Inflammatory macrophage treated with lipopolysaccharide for 4 hours (primary cell): Measurements from ENCODE around the gene SEPTIN12.
A peak's percentile ranks its signal among the peaks of the same experiment; 100 is the strongest.

Experiments
- DNase-seq: peaks from one replicate; pipeline ENCODE4 v3.0.0-alpha.2; 2020

SEPTIN12 gene, protein sequence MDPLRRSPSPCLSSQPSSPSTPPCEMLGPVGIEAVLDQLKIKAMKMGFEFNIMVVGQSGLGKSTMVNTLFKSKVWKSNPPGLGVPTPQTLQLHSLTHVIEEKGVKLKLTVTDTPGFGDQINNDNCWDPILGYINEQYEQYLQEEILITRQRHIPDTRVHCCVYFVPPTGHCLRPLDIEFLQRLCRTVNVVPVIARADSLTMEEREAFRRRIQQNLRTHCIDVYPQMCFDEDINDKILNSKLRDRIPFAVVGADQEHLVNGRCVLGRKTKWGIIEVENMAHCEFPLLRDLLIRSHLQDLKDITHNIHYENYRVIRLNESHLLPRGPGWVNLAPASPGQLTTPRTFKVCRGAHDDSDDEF

DNA sequence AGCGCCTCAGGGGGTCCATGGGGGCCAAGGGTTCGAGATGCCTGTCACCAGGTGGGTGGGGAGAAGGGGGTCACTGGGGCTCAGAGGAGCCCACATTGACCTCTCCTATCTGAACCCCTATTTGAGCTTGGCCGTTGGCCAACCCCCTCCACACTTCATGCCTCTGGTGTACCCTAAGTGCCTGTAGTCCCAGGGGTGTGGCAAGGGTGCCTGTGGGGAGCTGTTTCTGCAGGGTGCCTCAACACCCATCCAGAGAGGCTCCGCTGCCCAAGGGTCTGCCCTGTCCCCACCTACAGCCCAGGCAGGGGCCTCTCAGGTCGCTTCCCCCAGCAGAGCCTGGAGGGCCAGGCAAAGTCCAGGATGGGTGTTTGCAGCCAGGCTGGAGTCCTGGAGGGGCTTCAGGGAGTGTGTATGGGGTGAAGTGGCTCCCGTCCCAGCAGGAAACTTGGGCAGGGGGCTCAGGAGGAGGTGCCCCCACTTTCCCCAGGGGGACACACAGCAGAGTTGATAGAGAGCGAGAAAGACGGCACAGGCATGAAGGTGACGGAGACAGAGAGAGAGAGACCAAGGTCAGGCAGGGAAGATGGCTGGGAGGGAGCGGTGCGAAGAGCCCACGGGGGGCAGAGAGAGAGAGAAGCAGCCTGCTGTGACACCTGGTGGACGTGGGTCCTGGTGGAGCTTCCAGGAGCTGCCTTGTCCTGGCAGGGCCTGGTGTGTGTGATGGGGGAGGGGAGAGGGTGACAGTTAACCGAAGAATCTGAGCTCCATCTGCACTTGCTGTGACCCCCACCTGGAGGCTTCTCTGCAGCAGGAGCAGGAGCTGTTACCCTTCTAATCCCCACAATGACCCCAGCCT lies at the start of gene SEPTIN12:
TSS of gene SEPTIN12 (minus strand) at position 719 of the 856 bp plus-strand sequence. CDS start at position 19, 700 bp downstream.
- no peak for DNase-seq

DNA sequence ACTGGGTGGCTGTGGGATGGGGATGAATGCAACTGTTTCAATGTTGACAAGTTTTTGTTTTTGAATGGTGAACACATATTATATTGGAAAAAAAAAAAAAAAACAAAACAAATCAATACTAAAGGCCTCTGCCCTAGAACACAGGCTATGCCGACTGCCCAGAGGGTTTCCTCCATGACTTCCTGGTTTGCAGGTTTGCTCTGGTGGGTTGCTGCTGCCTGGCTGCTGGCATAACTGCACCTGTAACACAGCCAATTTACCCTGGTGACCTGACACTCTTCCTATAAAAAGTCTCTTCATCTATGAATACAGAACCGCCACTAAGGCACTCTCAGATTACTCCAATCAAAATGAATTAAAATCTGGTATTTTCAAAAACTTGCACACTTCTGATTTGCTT lies 48.6 kb upstream of the SEPTIN12 start:
- DNase-seq = no peak

DNA sequence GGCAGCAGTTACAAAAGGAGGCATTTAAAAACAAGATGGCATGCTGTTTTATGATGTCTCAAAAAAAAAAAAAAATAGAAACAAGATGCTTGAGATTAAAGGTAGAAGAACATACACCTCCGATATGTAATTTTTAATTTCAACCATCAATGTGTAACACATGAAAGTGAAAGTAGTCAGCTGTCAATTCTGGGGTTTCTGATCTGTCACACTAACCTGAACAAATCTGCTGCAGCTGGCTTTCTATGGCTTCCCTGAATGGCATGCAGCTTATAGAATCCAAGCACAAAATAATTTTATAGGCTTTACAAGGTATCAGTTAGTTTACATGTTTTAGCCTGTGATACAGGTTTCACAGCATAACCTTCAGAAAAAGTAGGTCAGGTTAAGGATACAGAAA lies 45.4 kb upstream of the SEPTIN12 start:
- DNase-seq = no peak

DNA sequence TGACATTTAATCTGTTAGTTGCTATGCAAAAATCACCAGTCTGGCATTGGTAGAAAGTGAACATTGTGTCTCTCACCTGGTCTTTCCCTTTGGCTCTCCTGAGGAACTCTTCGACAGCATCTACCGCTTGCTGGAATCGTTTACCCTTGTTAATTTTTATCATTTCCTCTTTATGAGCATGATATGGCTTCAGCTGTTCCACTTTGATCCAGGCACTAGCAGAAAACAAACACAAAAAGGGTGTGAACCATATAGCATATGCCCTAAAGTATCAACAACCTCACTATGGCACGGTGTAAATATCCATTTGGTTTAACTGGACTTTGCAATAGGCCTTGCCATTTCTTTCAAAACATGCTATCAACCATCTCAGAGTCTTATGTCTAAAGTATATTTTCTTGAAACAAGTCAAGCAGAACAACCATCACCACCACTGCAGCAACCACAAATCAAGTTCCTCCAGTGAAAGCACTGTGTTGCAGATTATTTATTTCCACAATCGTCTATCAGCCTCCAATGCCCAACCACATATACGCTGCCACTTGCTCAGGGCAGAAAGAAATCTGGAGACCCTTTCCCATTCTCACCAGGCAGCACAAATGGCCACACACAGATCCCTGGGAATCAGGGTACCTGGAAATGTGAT lies 44.7 kb upstream of the SEPTIN12 start:
- no peak for DNase-seq

DNA sequence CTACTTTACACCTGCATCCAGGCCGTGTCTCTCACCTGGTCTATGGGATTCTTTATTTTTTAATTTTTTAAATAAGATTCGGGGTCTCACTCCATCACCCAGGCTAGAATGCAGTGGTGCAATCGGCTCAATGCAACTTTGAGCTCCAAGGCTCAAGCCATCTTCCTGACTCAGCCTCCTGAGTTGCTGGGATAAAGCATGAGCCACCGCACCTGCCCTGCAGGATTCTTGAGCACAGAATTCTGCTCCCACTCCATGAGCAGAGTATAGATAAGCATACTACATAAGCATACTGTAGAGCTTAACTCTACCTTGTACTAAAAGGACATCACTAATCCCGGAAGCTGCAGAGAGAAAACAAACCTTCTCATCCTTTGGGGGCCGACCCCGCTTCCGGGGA lies 43.5 kb upstream of the SEPTIN12 start:
- no peak for DNase-seq

DNA sequence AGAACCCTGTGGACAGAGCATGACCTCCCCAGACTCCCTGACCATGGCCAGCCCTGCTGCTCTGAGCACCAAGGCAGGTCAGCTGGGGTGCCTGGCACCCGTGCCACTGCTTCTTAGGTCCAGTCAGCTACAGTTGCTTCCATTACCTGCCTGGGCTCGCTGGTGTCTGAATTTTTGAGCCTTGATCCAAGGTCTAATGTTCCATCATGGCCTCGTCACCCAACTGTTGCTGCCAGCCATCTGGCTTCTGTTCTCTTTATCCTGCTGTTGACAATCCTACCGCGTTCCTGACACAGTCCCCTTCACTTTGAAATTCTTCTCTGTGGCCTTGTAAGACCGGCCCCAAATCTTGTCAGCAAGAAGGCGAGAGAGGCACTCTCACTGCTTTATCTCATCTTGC lies 42.3 kb upstream of the SEPTIN12 start:
- no peak for DNase-seq

DNA sequence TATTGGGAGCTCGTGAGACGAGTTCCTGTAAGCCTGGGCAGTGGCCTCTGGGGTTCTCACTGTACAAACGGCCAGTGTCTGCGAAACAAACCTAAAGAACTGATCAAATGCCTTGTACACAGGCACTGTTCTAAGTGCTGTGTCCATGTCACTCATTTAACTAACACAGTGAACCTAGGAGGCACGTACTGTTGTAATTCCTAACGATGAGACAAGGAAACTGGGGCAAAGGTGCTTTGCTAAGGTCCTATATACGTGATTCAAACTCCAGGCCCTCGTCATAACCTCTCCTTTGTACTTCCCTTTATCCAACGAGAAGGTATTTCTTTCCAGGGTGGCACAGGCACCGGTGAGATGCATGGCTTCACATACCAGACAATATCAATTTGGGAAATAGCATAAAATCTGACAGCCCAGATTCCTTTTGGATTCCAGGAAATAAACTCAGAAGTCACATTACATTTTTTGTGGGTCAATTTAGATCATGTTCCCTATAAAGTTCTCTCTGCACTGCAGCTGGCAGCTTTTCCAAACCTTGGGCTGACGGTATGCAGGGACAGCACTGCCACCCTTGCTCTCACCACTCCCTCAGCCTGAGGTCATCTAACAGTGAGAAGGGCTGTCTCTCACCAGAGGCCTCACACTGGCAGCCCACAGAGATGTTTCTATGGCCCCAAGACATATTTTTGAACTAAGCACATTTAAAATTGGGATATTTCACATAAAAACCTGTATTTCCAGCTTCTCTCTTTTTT lies 40.6 kb upstream of the SEPTIN12 start:
- DNase-seq = no peak

DNA sequence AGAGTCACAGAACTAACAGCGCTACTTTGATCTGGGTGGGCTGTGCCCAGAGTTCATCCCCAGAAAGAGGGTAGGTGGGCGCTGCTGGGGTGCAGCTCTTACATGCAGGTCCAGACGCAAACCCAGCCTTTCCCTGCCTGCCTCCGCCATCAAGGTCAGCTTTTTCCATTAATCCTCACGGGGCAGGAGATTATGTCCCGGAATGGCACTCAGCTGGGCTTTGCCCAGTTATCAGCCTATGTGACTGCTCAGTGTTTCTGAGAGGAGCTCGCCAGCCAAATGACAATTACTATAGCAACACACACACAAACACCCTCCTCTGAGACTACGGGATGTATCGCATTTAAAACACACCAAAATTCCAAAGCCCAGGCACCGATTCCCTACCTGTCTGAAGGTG lies 38.8 kb upstream of the SEPTIN12 start:
- DNase-seq = no peak

DNA sequence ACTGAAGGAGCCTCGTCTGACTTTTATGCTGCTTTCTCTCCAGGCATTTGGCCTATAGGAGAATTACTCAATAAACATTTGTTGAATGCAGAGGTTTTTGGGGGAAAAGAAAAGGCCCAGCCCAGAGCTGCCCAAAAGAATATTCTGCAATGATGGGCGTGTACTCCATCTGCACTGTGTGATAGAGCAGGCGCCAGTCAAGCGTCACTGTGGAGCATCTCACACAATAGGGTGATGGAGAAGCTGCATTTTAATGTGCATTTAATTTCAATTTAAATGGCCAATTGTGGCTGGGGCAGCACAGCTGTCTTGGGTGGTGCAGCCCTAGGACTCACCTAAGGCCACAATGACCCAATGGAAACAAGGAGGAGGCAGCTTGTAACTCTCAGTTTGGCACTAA lies 38.4 kb upstream of the SEPTIN12 start:
- no peak for DNase-seq

DNA sequence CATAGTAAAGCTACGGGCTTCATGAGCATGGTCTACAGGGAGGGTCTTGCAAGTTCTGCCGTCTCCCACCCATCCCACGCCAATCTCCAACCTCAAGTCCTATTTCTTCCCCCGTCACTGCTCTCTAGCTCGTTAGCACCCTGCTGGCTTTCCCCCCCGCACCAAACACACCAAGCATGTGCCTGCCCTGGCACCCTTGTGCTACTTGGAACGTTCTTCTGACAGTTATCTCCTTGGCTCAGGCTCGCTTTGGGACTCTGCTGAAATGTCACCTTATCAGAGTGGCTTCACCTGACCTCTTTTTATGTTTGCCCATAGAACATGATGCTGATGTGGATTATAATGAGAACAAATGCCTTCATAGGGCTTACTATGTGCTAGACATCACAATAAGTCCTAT lies 37.1 kb upstream of the SEPTIN12 start:
- DNase-seq = no peak

DNA sequence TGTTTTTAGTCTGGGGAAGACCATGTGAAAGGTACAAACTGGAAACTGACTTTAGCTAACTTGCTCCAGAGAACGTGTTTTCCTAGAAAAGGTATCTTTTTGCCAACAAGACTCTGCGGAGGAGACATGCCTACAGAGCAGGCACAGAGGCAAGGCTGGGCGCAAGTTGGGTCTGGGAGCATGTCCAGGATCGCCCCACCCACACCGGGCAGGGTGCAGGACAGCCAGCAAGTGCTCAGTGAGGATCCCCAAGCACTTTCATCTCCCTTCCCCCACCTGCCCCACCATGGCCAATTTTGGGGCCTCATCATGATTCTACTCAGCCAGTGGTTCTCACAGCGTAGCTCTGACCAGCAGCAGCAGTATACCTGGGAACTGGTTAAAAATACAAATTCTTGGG lies 32.5 kb upstream of the SEPTIN12 start:
- DNase-seq = no peak

DNA sequence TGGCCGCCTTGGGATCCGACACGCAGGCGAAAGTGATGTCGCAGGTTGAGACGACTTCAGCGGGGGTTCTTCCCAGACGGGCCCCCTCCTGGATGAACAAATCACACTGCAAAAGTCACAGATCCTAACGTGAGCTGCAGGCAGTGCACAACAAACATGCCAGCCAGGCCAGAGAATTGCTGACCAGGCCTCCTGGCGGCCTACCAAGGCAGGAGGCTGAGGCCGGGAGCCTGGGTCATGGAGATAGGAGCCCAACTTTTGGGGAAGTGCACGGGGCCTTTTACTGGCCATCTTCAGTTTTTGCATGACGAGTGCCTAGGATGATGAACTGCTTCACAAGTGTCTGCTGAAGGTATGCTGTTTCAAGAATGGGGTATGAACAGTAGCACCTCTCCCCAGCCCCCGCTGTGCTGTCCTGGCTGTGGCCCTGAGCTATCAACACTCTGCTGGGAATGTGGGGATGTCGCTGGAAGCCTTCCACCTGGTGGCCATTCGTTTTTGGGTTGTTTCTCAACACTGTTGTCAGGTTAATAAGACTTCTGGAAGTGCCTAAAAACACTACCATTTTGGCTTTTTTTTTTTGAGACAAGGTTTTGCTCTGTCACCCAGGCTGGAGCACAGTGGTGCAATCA lies 26.5 kb upstream of the SEPTIN12 start:
- no peak for DNase-seq

DNA sequence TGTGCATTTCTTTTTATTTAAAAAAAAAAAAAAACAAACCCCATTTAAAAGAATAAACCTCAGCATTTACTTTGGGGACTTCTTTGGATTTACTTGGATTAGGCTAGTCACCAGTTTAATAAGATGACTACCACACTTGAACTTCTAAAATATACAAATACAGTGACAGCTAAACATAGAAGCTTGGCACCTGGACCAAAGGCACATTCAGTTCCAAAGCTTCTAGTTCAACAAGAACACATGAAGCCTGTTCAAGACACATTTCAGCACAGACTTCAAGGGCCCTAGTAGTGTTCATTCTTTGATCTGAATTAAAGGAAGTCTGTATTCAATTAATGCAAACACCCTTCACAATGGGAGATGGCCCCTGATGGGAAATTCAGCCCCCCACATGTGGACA lies 25.9 kb upstream of the SEPTIN12 start:
- no peak for DNase-seq

DNA sequence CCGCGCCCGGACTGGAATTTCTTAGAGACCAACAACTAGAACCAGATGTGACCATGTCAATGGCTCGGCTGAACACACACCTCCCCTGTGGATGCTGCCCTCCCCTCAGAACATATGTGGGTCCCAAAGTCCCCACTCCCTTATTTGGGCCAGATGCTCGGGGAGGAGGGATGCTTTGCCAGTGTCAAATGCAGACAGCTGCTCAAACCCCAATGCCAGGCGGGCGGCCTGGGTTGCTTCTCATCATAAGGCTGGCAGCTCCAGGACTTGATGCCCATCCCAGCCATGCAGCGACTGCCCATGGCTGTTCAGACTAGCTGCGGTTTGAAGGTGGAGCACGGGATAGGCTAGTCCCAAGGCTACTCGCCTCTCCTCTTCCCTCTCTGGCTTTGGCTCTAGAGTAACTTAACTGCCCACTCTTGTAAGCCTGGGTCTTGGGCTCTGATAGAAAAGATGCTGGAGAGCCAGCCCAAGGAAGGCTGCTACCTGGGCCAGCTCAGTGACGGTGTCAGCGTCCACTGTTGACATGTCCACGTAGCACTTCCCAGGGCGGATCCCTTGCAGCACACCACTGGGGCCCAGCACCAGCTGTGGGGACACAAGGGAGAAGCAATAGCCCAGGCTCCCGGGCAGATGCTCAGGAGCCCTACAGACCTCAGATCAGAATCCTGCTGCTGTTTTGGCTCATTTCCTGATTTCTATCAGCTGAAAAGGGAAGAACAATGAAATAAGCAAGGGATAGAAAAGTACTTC lies 25.3 kb upstream of the SEPTIN12 start:
- DNase-seq = no peak

DNA sequence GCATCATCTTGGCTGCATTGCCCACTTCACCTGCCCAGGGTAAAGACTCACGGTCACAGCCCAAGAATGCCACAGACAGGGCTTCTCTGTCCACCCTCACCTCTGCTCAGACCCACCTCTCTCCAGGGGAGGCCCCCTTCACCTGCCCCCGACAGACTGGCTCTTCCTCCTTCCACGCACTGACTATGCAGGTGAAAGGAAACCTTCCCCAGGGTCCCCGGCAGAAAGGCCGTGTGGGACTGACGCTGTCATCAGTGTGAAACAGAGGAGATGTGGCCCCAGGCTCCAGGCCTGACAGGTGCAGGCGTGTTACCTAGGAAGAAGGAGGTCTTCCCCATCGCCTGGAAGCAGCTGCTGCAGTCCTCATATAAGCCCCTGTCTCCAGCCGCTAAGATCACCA lies 23.6 kb upstream of the SEPTIN12 start:
- no peak for DNase-seq

DNA sequence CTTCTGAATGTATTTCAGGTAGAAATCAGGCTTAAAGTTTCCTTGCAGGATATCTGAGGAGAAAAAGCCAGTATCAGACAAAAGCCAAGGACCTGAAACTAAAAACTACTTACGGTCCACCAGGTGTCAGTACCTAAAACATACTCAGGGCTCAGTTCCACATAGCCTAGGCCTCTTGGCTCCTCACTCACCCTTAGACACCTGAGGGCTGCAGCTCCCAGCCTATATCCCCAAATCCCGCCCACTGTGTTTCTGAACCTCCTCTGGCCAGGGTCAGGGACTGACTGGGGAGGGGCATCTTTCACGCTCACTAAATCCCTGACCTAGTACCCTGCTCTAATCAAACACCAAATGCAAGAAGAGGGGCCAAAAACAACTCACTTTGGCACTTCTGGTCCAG lies 23.1 kb upstream of the SEPTIN12 start:
- DNase-seq = no peak

DNA sequence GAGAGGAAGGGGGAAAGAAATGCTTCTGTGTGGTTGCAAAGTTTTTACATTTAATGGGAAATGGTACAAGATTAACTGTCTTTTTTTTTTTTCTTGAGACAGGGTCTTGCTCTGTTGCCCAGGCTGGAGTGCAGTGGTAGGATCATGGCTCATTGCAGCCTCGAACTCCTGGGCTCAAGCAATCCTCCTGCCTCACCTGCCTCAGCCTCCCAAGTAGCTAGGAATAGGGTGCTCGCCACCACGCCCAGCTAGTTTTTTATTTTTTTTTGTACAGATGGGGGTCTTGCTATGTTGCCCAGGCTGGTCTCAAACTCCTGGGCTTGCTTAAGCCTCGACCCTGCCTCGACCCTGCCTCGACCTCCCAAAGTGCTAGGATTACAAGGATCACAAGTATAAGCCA lies 18.1 kb upstream of the SEPTIN12 start:
- no peak for DNase-seq

DNA sequence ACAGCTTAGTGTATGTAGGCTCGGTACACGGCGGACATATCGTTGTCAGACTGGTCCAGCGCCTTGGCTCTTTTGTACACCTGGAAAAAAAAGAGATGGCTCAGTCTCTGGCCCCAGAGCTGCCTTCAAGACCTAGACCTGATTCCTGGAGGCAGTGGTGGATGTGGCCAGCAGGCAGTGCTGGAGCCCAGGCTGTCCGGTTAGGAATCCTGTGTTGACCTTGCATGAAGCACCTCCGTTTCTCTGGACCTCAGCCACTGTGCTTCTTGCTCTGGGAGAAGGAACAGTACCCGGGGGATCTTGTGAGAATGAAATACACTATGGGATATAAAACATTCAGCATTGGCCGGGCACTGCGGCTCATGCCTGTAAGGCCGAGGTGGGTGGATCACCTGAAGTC lies 17.1 kb upstream of the SEPTIN12 start:
- no peak for DNase-seq

DNA sequence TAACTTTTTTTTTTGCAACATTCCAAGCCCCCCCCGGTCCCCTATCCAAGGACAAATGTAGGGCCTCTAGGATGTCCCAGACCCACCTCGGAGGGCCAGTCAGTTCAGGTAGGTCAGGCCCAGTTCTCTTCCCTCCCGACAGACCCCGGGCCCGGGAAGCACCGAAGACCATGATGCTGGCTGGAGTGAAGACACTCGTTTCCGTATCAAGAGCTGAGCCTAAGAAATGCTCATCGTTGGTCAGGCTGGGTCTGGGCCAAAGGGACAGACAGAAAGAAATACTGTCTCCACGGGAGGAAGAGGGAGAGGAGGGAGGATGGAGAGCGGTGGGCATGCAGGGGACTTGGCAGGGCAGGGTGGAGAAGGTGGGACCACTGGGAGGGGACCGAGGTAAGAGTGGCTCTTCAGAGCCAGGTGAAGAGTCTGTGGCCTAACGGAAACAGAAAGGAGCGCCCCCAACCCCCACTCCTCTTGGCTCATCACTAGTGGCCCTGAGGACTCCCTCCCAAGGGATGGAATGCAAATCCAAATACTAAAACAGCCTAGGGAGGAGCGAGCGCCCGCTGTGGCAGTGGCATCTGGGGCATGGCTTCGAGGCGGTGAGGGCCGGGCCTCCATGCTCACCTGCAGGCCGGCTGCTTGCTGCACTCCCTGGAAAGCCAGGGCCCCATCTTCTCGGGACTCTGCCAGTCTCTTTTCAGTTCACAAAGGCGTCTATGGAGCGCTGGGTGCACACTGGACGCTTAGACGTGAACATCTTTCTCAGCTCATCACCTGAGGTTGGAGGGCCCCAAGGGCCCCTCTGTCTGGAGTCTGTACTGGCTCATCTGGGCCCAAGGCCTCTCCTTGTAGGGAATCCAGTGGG lies 16.0 kb upstream of the SEPTIN12 start:
- DNase-seq = no peak

DNA sequence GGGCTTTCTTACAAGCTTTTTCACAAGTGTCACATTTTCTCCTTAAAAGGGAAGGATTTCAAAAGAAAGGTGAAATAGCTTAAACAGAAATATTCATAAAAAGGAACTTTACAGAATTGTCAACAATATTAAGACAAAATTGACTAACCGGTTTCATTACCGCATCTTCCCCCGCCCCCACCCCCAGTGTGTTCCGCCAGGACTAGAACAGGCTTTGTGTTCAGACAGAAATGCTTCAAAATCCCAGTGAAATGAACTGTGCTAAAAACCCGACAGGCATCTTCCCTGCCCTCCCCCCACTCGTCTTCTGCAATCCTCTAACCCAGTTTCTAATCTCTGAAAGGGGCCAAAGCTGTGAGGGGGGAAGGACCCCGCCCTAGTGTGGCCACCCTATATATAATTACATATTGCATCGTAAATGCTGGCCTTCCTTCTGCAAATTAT lies 15.3 kb upstream of the SEPTIN12 start:
- DNase-seq = peak; percentile 66
